Fibroblast of pulmonary artery (primary cell): ENCODE measurements around the gene TJAP1.

Source experiments
- DNase-seq: peaks from one replicate; pipeline ENCODE4 v3.0.0-alpha.2; 2010; ENCODE audit warnings: low read depth
- H3K4me3 ChIP-seq: replicated peaks from 2 replicates; pipeline ENCODE4 v1.5.1; 2011; ENCODE audit warnings: low read depth, mild to moderate bottlenecking, control low read depth, low read length, moderate library complexity
- CTCF ChIP-seq: IDR thresholded peaks from 2 replicates; pipeline ENCODE4 v1.5.1; 2011; ENCODE audit warnings: mild to moderate bottlenecking, control low read depth, low read length, inconsistent platforms; ENCODE audit errors: missing control alignments

The TJAP1 gene

DNA sequence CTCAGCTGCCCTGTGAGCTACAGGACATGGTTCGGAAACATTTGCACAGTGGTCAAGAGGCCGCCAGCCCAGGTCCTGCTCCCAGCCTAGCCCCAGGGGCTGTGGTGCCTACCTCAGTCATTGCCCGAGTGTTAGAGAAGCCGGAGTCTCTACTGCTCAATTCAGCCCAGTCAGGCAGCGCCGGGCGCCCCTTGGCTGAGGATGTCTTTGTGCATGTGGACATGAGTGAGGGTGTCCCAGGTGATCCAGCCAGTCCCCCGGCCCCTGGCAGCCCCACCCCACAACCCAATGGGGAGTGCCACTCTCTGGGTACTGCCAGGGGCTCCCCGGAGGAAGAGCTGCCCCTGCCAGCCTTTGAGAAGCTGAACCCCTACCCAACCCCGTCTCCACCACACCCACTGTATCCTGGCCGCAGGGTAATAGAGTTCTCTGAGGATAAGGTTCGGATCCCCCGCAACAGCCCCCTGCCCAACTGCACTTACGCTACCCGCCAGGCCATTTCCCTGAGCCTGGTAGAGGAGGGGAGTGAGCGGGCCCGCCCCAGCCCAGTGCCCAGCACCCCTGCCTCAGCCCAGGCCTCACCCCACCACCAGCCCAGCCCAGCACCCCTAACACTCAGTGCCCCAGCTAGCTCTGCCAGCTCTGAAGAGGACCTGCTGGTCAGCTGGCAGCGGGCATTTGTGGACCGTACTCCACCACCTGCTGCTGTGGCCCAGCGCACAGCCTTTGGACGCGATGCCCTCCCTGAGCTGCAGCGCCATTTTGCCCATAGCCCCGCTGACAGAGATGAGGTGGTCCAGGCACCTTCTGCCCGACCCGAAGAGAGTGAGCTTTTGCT is 27.6 kb downstream of the TJAP1 start:
- no peak for TF ChIP-seq CTCF
- DNase-seq = no peak
- H3K4me3 ChIP-seq = no peak overlapping the region

DNA sequence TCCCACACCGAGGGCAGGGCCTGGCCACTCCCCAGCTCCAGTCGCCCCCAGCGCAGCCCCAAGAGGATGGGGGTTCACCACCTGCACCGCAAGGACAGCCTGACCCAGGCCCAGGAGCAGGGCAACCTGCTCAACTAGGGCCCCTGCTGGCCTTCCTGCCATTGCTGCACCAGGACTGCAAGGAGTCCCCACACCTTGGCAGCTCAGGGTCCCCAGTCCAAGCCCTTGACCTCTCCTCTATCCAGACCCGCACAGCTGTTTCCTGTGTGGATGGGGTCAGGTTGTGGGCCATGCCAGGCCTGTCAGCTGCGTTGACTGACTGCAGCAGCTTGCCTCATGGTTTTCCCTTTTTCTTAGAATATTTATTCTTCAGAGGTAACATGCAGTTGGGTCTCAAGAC is 28.3 kb downstream of the TJAP1 start:
- TF ChIP-seq CTCF = no peak
- no peak for DNase-seq
- H3K4me3 ChIP-seq = no peak overlapping the region

DNA sequence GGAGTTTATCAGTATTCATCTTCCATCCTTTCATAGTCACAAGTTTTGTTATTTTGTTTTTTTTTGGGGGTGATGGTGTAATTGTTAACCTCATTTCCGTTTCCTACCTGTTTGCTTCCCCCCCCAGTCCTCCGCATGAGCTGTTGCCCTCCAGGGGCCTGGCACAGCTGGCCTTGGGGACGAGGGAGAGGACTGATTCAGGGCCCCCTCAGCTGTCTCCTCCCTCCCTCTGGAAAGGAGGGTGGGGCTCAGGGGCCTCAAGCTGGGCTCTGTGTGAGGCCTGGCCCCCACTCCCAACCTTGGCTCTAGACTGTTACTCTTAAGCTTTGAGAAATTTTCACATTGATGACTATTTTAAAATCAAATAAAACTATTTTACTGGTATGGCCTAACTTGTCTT is 28.8 kb downstream of the TJAP1 start:
- H3K4me3 ChIP-seq = no peak overlapping the region
- no peak for DNase-seq
- TF ChIP-seq CTCF = no peak

GRCh38 chr6:43506667-43507471 is 29.5 kb downstream of the TJAP1 start:
- DNase-seq = peak; percentile 90
- peak; percentile 95 for TF ChIP-seq CTCF
- no peak overlapping the region for H3K4me3 ChIP-seq

GRCh38 chr6:43508481-43509141 is 31.2 kb downstream of the TJAP1 start:
- DNase-seq = no peak
- no peak for TF ChIP-seq CTCF
- H3K4me3 ChIP-seq = no peak overlapping the region

DNA sequence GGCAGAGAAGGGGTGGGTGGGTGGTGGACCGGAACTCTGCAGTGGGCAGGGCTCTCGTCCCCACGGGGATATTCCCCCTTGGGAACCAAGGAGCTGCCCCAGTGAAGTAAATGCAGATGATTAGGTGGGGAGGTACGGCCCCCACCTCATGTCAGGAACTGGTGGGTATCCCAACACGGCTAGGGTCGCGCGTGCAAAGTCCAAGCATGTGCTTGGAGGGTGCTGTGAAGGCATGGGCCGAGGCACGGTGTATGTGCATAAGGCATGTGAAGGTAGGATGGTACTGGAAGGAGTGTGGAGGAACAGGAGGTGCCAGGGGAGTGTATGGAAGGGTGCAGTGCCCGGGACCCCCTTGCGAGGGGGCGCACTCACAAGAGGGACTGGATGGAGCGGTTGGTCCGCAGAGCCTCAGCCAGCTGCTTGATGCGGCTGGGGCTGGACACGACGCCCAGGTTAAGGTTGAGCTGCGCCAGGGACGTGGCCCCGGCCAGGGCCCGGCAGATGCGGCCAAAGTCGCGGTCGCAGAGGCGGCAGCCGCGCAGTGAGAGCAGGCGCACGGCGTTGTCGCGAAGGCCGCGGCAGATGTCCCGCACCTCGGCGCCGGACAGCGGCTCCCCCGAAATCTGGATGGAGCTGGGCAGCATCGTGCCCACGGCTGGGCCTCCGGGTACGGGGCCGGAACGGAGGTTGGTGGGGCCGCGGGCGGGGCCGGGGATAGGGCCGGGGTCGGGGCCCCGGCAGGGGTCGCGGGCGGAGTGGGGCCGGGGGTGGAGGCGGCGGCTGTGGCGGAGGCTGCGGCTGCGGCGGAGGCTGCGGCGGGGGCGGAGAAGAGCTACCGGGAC is 32.0 kb downstream of the TJAP1 start:
- DNase-seq = no peak
- TF ChIP-seq CTCF = no peak
- H3K4me3 ChIP-seq = peak overlapping the region; percentile 53
